Stimulated activated CD4-positive, alpha-beta T cell treated with anti-CD3 and anti-CD28 coated beads, Interleukin-15, amount 100 ng/mL, for 48 hours (primary cell): ENCODE data around the gene CUX1.
A peak's percentile ranks its signal among the peaks of the same experiment; 100 is the strongest.
"Not testable (repeated sequence)": the region's sequence is repeated elsewhere in the genome, so short reads cannot be mapped to it uniquely, and the experiment has no call there.

Experiments
- DNase-seq, 2 donors: peaks; one replicate each; pipeline ENCODE4 v3.0.0-alpha.2; 2020; ENCODE audit warnings: low read depth in 2 of 2

The CUX1 gene

GRCh38 chr7:101915000-101915399 lies 97.6 kb downstream of the CUX1 start:
- no peak for DNase-seq

- no peak for DNase-seq
Observed at GRCh38 chr7:101916041-101916800, 98.8 kb downstream of the CUX1 start.

GRCh38 chr7:101916876-101917275 lies 99.5 kb downstream of the CUX1 start:
- DNase-seq: no peak

- DNase-seq: no peak
Observed at GRCh38 chr7:101917566-101917965, 100.1 kb downstream of the CUX1 start.

- DNase-seq: no peak
Observed at GRCh38 chr7:101918426-101918825, 101.0 kb downstream of the CUX1 start.

- DNase-seq: no peak
Observed at GRCh38 chr7:101919363-101920115, 102.1 kb downstream of the CUX1 start.

- no peak for DNase-seq
Observed at GRCh38 chr7:101921061-101921460, 103.6 kb downstream of the CUX1 start.

GRCh38 chr7:101921546-101922489 lies 104.4 kb downstream of the CUX1 start:
- not testable (repeated sequence) for DNase-seq

GRCh38 chr7:101922631-101923601 lies 105.5 kb downstream of the CUX1 start:
- DNase-seq: no peak

- no peak for DNase-seq
Observed at GRCh38 chr7:101923602-101923985, 106.2 kb downstream of the CUX1 start.

- peak; percentile 17 to 23 for DNase-seq
Observed at GRCh38 chr7:101924171-101924570, 106.7 kb downstream of the CUX1 start.

- DNase-seq: no peak
Observed at GRCh38 chr7:101926265-101926664, 108.8 kb downstream of the CUX1 start.

GRCh38 chr7:101927389-101927788 lies 110.0 kb downstream of the CUX1 start:
- DNase-seq: no peak

GRCh38 chr7:101927802-101928201 lies 110.4 kb downstream of the CUX1 start:
- DNase-seq: no peak

GRCh38 chr7:101929256-101929655 lies 111.8 kb downstream of the CUX1 start:
- no peak for DNase-seq

- DNase-seq: not testable (repeated sequence)
Observed at GRCh38 chr7:101929911-101930310, 112.5 kb downstream of the CUX1 start.

GRCh38 chr7:101932083-101932482 lies 114.7 kb downstream of the CUX1 start:
- DNase-seq: no peak

GRCh38 chr7:101933028-101933427 lies 115.6 kb downstream of the CUX1 start:
- no peak for DNase-seq

GRCh38 chr7:101933688-101934121 lies 116.3 kb downstream of the CUX1 start:
- no peak for DNase-seq

GRCh38 chr7:101934618-101935017 lies 117.2 kb downstream of the CUX1 start:
- no peak for DNase-seq
